Activated gamma-delta T cell treated with anti-CD3 and anti-CD28 coated beads, Interleukin-2, amount 50 U/mL, for 16 hours (primary cell): ENCODE measurements around the gene RBL1.
"Not testable (repeated sequence)": the region's sequence is repeated elsewhere in the genome, so short reads cannot be mapped to it uniquely, and the experiment has no call there.

Experiments
- DNase-seq: peaks from one replicate; pipeline ENCODE4 v3.0.0-alpha.2; 2020; ENCODE audit warnings: low read depth

The RBL1 gene

GRCh38 chr20:36992802-36993334 lies 102.9 kb downstream of the RBL1 start:
- no peak for DNase-seq

DNA sequence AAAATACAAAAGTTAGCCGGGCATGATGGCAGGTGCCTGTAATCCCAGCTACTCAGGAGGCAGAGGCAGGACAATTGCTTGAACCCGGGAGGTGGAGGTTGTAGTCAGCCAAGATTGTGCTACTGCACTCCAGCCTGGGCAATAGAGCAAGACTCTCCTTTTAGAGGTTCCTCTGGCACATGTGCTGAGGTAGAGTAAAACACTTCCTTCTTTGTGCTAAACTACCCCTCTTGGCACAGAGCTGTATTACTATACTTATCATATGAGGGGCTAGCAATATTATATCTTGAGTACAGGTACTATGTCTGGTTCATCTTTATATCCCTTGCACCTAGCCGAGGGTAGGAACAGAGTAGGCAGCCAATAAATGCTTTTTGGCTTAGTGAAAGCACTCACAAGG lies 104.1 kb downstream of the RBL1 start:
- DNase-seq, result no peak

DNA sequence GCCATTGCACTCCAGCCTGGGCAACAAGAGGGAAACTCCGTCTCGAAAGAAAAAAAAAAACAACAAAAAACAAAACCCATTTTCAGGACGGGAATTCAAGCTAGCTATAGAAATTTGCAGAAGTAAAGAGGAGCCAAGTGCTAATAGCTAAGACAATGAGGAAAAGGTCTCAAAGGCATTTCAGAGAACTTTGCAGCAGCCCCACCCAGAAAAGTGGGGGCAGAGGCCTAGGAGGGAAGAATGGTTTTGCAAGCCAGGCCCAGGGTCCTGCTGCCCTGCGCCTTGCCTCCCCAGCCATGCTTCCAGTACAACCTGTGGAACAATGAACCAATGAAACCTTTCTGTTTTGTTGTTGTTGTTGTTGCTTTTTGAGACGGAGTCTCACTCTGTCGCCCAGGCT lies 106.0 kb downstream of the RBL1 start:
- no peak for DNase-seq

GRCh38 chr20:36988494-36988966 lies 107.3 kb downstream of the RBL1 start:
- DNase-seq, result no peak

DNA sequence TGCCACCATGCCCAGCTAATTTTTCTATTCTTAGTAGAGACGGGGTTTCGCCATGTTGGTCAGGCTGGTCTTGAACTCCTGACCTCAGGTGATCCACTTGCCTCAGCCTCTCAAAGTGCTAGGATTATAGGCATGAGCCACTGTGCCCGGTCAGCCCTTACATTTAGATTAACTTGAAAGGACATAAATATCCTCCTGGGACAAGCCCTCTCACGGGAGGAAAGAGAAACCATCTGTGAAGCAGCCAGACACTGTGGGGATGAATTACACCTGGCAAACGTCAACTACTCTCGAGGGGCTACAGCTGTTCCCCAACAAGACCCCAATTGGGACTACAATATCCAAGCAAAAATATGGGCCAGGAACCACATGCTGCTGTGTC lies 111.5 kb downstream of the RBL1 start:
- DNase-seq, result no peak

GRCh38 chr20:36975099-36975818 lies 120.5 kb downstream of the RBL1 start:
- DNase-seq, result peak; percentile 49

- no peak for DNase-seq
Measured at GRCh38 chr20:36974660-36975059, 121.1 kb downstream of the RBL1 start.

DNA sequence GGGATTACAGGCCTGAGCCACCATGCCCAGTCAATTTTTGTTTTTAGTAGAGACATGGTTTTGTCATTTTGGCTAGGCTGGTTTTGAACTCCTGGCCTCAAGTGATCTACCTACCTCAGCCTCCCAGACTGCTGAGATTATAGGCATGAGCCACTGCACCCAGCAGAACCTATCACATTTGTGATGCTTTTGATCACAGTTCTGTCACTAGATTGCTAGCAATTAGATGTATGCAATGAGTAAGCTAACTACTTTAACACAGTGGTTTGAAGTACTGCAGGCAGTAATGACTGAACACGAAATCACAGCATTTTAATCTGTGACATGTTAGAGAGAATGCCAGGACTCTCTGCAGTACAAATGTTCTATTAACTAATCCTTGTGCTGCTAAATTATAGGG lies 124.7 kb downstream of the RBL1 start:
- no peak for DNase-seq

- no peak for DNase-seq
Measured at GRCh38 chr20:36969478-36970186, 126.2 kb downstream of the RBL1 start.

- DNase-seq, result no peak
Measured at GRCh38 chr20:36969051-36969450, 126.7 kb downstream of the RBL1 start.

GRCh38 chr20:36967636-36968035 lies 128.2 kb downstream of the RBL1 start:
- DNase-seq, result no peak

GRCh38 chr20:36966965-36967364 lies 128.8 kb downstream of the RBL1 start:
- DNase-seq, result not testable (repeated sequence)

GRCh38 chr20:36962354-36962941 lies 133.3 kb downstream of the RBL1 start:
- not testable (repeated sequence) for DNase-seq

DNA sequence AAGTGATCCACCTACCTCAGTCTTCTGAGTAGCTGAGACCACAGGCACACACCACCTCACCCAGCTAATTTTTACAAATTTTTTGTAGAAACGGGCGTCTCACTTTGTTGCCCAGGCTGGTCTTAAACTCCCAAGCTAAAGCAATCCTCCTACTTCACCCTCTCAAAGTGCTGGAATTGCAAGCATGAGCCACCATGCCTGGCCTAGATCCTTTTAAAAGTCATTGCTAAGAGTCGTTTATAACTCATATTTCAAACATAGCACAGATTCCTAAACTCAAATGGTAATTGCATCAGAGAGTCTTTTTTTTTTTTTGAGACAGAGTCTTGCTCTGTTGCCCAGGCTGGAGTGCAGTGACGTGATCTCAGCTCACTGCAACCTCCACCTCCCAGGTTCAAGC lies 136.6 kb downstream of the RBL1 start:
- DNase-seq, result no peak

DNA sequence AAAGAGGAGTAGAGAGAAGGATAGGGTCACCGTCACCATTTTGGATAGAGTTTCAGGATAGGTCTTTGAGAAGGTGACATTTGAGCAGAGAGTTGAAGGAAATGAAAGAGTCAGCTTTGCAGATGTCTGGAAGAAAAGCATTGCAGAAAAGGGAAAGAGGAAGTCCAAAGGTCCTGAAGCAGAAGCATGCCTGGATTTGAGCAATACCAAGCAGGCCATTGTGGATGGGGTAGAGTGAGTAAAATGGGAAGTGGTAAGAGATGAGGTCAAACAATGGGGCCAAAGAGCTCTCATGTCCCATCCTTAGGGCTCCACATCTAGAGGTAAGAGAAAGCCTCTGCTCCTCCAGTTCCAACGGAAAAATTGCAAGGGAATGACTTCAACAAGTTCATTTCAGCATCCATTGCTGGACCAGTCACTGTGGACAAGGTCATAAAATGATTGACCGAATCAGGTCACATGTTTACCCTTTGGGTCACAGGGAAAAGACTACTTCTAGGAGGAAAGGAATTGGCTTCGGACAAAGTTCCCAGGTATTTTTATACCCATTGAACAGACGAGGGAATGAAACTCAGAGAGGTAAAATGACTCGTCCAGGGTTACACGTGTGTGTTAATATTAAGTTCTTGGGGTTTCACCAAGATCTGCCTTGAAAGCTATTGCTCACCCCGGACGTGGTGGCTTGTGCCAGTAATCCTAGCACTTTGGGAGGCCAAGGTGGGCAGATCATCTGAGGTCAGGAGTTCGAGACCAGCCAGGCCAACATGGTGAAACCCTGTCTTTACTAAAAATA lies 137.7 kb downstream of the RBL1 start:
- DNase-seq, result no peak

GRCh38 chr20:36956674-36957073 lies 139.1 kb downstream of the RBL1 start:
- no peak for DNase-seq

DNA sequence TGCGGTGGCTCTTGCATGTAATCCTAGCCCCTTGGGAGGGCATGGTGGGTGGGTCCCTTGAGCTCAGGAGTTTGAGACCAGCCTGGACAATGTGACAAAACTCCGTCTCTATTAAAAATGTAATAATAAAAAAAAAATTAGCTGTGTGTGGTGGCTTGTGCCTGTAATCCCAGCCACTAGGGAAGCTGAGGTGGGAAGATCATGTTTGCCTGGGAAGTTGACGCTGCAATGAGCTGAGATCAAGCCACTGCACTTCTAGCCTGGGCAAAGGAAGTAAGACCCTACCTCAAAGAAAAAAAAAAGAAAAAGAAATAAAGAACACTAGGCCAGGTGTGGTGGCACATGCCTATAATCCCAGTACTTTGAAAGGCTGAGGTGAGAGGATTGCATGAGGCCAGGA lies 139.8 kb downstream of the RBL1 start:
- no peak for DNase-seq

DNA sequence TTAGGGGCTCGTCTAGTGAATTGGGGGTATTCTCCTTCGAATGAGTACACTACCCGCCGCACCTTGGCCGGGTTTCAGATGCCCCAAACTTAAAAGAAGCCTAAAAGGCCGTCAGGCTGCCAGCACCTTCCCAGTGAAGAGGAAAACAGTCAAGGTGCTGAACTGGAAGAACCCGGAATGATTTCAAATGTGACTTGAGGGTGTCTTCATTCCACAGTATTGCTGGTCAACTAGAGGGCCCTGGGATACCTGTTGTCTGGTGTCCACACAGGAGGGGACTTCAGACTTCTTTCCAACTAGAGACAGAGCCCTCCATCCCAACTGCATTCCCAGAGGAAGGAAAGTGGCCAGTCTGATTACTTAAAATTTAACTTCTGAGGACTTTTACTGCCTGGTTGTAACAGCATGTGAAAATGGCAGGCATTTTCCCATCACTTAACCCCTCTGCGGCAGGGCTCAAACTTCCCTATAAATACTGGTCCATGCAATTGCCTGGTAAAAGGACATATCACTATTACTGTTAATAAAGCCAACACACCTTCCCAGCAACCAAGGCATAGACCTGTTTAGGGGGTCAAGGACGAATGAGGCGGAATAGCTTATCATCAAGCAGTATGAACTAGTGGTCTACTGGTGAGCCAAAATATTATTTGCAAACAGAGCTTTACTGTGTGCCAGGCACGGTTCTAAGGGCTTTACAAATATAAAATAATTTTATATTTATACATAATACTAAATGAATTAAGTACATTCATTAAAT lies 143.6 kb downstream of the RBL1 start:
- DNase-seq, result no peak

- peak; percentile 77 for DNase-seq
Measured at GRCh38 chr20:36951198-36951978, 144.4 kb downstream of the RBL1 start, which contains the start of gene SAMHD1. TSS of gene SAMHD1 (minus strand) at chr20:36951708. CDS start at chr20:36951643, 65 bp downstream.

- DNase-seq, result peak; percentile 14
Measured at GRCh38 chr20:36950414-36951197, 145.2 kb downstream of the RBL1 start.
